ENCODE data around the gene THOC1. TPM values are rescaled to one million over a fixed set of nuclear protein-coding genes. Genes with fewer than 3 reads are reported as not detected.
"Not testable (repeated sequence)": the region's sequence is repeated elsewhere in the genome, so short reads cannot be mapped to it uniquely, and the experiment has no call there.

Gene THOC1, protein sequence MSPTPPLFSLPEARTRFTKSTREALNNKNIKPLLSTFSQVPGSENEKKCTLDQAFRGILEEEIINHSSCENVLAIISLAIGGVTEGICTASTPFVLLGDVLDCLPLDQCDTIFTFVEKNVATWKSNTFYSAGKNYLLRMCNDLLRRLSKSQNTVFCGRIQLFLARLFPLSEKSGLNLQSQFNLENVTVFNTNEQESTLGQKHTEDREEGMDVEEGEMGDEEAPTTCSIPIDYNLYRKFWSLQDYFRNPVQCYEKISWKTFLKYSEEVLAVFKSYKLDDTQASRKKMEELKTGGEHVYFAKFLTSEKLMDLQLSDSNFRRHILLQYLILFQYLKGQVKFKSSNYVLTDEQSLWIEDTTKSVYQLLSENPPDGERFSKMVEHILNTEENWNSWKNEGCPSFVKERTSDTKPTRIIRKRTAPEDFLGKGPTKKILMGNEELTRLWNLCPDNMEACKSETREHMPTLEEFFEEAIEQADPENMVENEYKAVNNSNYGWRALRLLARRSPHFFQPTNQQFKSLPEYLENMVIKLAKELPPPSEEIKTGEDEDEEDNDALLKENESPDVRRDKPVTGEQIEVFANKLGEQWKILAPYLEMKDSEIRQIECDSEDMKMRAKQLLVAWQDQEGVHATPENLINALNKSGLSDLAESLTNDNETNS
- 10 to 100 TPM; 25.8 to 72.0 (median 37.4) TPM for polyA plus RNA-seq (ENCODE audit: insufficient read length in 10 of 10)
- long read RNA-seq, donor 1, partial matches to known transcripts, result 43 of 47 reads
- long read RNA-seq, donor 1, other reads (novel, unspliced or antisense), result 0 of 47 reads
- long read RNA-seq, donor 2, partial matches to known transcripts, result 0 of 5 reads
- long read RNA-seq, donor 2, other reads (novel, unspliced or antisense), result 0 of 5 reads
- long read RNA-seq, donor 3, result 0 reads
- long read RNA-seq, donor 4, partial matches to known transcripts, result 0 of 4 reads
- long read RNA-seq, donor 4, other reads (novel, unspliced or antisense), result 0 of 4 reads
- long read RNA-seq, donor 5, partial matches to known transcripts, result 0 of 5 reads
- long read RNA-seq, donor 5, other reads (novel, unspliced or antisense), result 0 of 5 reads
- long read RNA-seq, donor 6, partial matches to known transcripts, result 0 of 4 reads
- long read RNA-seq, donor 6, other reads (novel, unspliced or antisense), result 0 of 4 reads
- long read RNA-seq, donor 7, partial matches to known transcripts, result 32 of 36 reads
- long read RNA-seq, donor 7, other reads (novel, unspliced or antisense), result 0 of 36 reads
- long read RNA-seq, donor 8, result 0 reads
- long read RNA-seq, donor 9, result 0 reads

DNA sequence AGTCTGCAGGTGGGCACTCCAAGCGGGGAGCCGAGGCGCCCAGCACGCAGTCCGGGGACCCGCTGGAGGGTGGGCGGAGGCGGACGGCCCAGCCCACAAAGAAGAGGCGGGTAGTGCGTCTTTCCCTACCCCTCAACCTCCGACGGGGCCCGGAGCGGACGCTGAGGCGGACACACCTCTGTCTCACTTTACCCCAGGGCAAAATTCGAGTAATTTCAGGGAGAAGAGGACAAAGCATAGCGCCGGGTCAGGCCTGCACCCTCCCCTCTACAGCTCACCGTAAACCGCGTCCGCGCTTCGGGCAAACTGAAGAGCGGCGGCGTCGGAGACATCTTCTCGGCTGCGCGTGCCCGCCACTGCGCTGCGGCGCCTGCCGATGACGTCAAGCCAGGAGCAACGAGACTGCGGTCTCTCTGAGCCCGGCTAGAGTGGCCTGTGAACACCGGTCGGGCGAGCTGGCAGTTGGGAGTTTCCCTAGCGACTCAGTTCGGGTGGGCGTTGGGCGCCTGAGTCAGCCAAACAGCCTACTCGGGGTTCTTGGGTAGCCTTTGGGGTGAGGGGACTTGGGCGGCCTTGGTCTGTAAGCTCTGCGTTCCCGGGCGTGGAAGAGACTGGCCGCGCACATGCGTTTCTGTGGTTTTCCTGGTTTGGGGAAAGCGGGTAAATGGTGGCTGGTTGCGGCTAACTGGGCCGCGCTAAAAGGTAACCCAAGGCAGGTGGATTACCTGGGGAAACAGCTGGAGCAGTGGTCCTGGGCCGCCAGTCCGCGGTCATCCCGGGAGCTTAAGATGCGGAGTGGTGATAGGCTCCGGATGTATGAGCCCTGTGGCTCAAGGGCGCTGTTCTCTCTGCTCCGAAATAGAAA lies at the start of gene THOC1:
THOC1 (minus strand) TSS at position 360 of the 865 bp plus-strand sequence; CDS start at position 332, 28 bp downstream.
- DNase-seq, result peak; percentile 91 to 98 (median 92)

DNA sequence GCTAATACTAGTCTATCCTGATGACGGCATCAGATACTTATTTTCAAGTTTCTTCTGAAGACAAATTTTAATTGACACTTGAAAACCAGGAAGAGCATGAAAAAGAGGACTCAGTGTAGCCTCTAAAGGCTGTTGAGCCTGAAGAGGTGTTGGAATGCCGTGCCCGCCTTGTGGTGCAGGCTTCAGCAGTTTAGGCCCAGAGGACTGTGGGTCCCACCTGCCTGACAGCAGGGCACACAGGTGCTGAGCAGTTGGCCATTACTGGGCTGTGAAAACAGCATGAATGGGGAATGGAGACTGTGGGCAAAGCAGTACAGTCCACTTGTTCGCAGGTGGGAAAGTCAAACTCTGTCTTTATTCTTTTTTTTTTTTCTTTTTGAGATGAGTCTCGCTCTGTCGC lies 49.8 kb upstream of the THOC1 start:
- no peak for DNase-seq

DNA sequence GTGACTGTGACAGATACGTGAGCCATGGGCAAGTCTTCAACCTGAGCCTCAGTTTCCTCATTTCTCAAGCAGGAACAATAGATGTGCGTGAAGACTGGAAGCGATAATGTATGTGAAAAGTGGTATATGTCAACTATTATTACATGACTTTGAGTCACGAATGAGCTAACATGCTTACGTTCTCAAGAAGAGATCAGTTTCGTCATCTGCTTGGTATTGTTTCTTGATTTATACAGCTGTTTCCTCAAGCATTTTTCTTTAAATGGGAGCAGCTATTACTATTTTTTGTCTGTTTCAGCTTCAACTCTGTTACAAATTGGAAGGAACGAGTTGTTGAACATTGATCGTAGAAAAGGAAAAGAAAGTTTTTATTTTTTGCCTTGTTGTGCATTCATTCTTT lies 48.5 kb upstream of the THOC1 start:
- DNase-seq, result no peak

DNA sequence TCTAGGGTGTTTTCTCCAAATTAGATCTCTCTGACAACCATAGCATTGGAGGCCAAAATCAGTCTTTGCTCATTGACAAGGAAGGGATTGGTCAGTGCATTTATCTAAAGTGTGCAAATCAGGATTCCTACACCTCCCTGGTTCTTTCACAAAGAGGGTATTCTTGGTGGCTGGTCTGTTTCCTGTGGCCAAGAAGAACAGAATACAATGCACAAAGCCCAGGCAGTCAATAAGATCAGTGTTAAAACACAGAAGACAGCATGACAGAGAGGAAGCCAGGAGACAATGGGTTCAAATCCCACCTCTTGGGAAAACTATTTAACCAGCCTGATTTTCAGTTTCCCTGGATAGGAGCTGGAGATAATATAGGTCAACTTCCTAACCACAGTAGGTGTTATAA lies 46.1 kb upstream of the THOC1 start:
- DNase-seq, result no peak

DNA sequence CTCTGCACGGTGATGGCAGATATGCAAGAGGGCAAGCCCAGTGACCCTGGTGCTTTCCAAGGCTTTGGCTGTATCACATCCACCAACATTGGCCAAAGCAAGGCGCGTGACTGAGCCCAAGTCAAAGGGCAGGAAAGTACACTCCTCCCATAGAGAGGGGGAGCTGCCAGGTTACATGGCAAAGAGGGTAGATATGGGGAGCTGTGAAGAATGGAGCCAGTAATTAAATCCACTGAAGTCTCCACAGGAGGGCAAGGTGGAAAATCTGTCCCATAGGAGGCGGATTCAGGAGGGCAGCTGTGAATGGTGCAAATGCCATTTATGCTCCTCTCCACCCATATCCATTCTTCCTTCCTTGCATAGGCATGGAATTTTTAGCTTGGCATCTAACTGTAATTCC lies 44.6 kb upstream of the THOC1 start:
- no peak for DNase-seq

GRCh38 chr18:310042-310441 lies 42.2 kb upstream of the THOC1 start:
- DNase-seq, result no peak

- DNase-seq, result not testable (repeated sequence)
Measured at GRCh38 chr18:308086-308485, 40.2 kb upstream of the THOC1 start.

GRCh38 chr18:306608-307255 lies 38.9 kb upstream of the THOC1 start:
- no peak for DNase-seq

DNA sequence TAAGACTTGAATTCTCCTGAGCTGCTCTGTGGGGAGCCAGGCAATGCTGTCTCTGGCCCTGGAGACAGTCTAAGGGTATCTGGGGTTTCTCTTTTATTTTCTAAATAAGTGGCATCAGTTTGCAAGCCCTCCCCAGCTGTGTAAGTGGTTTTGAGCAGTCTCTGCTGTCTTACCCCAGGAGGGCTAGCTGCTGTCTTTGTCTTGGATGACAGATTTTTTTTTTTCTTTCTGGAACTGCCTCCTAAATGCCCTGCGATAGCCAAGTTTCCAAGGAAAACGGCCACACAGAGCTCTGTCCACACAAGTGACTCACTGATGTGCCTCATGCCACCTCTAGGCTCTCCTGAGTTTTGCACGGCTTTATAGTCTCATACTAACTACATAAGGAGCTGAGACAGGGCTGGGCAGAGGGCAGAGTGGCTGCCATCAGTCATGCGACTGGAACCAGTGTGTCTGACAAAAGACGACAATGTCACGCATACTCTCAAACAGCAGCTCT lies 37.2 kb upstream of the THOC1 start:
- DNase-seq, result no peak

DNA sequence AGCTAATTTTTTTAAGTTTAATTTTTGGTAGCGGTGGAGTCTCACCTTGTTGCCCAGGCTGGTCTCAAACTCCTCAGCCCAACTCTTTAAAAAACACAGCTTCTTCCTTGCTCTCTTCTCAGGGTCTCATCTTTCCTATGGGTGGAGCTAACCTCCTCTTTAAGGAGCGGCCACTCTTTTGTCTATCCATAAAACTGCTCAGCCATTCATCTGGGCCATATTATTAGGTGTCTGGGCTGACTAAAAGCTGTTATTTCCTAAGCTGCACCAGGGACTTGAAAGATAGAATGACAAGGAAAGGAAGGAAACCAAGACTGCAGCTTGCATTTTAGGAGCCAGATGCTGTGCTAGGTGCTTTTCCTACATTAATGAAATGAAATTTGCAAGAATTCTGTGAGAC lies 35.8 kb upstream of the THOC1 start:
- DNase-seq, result no peak

DNA sequence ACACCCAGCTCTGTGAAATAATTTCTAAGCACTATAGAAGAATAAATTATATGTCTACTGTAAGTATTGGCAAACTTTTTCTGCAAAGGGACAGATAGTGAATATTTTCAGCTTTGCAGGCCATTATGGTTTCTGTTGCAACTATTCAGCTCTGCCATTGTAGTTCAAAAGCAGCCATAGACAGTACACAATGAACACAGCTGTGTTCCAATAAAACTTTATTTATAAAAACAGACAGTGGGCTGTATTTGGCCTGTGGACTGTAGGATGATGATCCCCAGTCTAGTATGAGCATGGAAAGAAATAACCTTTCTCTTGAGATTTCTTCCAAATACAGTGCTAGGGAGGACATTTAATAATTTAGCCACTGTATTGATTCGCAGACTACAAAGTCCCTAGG lies 35.2 kb upstream of the THOC1 start:
- no peak for DNase-seq

DNA sequence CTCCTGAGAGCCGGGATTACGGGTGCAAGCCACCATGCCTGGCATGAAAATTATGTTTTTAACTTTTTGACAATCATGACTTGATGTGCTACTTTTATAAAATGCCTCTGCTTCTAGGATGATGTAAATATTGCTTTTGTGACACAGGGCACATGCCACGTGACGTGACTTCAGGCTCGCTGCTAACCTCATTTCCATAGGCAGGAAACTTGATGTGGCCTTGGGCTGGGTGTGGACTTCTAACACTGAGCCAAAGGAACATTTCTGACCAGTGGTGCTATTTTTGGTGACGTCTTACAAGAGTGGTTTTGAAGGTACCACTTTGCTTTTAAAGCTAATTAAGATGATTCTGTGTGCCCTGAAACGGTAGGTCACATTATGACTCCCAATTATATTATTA lies 34.2 kb upstream of the THOC1 start:
- no peak for DNase-seq

- DNase-seq, result no peak
Measured at GRCh38 chr18:297936-298335, 30.1 kb upstream of the THOC1 start.

- DNase-seq, result no peak
Measured at GRCh38 chr18:295756-296490, 28.1 kb upstream of the THOC1 start.

DNA sequence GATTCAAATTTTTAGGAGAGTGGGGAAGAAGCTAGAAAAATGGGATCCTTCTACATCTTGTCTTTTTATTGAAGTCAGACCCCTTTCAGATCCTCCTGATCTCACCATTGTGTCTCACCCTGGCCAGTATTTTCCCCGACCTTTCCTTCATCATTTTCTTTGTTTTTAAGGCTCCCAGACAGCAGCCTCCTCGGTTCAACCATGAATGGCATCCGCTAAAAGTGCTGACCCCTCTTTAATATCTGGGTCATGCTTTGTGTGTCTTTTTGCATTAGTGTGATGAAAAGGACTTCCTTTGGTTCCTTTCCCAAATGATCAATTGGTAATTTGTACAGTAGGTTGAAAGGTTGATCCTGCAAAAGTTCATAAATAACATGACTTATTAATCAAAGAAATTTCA lies 26.7 kb upstream of the THOC1 start:
- no peak for DNase-seq

DNA sequence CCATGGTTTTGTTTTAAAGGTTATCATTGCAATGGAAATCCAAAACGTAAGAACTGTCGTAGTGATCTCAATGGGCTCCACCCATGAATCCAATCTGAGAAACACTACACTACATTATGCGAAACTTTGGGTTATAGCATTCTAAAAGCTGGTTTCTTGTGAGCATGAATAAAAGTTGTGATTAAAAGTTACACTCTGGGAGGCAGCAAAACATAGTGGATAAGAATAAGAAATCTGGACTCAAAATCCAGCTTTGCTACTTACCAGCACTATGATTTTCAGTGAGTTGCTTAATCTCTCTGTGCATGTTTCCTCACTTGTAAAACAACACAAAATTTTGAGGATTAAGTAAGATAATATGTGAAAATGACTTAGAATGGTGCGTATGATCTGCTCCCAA lies 25.7 kb upstream of the THOC1 start:
- DNase-seq, result peak in 1 of 3 donors; percentile 62

DNA sequence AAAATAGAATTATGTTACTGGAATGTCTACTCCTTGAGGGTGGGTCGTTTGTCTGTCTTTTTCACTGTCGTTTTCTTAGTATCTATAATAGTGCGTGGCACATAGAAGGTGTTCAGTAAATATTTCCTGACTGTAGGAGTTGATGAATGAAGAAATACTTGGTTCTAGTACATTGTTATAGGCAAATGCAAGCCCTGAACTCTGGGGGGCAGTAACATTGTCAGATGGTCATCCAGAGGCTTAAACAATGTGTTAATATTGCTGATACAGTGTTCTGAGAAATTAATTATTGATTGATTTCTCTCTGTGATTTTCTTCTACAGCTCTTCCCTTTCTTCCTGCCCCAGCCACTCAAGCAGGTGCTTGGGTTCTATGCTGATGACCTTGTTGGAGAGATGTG lies 24.4 kb upstream of the THOC1 start:
- DNase-seq, result no peak

- not testable (repeated sequence) for DNase-seq
Measured at GRCh38 chr18:289970-290369, 22.1 kb upstream of the THOC1 start.

DNA sequence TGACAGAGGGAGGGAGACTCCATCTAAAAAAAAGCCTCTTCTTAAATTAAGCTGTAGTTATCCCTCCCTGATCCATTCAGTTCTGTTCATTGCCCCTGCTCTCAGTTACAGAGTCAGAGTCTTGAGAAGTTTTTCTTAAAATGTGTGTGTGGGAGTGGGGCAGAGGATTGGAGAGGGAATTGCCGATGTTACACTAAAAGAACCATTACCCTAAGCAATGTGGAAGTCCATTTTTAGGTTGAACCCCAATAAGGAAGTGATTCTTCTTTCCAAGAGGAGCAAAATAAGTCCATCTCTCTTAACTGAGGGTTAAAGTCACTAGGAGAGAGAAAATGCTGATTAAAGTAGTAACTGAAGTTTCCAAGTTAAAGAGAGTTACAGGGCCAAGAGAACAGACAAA lies 21.2 kb upstream of the THOC1 start:
- DNase-seq, result no peak

All from muscle of back (tissue), 13 donors.